HG03045 (cell line): ENCODE measurements around the gene ARL6IP1.
"Not testable (repeated sequence)": the region's sequence is repeated elsewhere in the genome, so short reads cannot be mapped to it uniquely, and the experiment has no call there.

Experiments used
- ATAC-seq: cut with Tn5 transposase; IDR thresholded peaks from one replicate; pipeline ENCODE4 v1.9.1; 2021; ENCODE audit warnings: mild to moderate bottlenecking, moderate library complexity; ENCODE audit not compliant: unreplicated experiment

Gene ARL6IP1

GRCh38 chr16:18762713-18763112, 38.6 kb downstream of the ARL6IP1 start:
- peak; percentile 66 for ATAC-seq

GRCh38 chr16:18759598-18760520, 41.5 kb downstream of the ARL6IP1 start:
- ATAC-seq = not testable (repeated sequence)

DNA sequence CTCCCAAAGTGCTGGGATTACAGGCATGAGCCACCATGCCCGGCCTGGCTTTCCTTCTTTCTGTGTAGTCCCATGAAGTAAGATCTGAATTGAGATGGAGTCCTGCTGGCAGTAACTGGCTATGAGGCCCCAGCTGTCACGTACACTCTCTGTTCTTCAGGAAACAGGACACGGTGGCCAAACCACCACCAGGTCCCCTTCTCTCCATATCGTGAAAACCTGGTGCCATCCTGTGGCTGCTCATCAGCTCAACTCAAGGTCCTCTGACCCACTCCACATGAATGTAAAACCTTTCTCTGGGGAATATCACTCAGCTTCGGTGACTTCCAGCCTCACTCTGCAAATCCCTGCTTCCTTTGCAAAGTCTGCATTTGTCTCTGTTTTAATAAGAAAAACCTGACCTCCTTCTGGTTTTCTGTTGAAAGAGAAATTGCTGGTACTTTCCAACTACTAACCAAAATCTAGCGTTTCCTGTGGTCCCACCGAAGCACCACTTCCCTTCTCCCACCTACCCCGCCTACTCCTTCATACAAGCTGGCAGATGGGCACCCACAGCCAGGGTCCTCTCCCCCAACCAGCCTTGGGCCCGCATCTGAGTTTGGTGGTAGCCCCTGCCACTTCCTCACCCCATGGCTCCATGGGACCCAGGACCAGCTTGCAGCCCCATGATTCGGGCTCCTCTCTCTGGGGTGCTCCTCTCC, 43.2 kb downstream of the ARL6IP1 start:
- ATAC-seq = peak; percentile 47

DNA sequence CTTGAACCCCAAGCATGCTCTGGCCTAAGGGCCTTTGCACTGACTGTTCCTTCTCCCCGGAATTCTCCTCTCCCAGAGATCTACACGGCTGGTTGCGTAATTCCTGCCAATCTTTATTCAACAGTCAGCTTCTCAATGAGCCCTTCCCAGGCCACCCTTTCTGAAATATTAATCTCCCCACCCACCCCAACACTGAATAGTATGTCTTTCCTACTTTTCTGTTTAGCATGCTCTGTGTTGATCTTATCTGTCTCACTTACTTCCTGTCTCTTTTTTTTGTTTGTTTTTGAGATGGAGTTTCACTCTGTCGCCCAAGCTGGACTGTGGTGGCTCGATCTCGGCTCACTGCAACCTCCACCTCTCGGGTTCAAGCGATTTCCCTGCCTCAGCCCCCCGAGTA, 44.7 kb downstream of the ARL6IP1 start:
- not testable (repeated sequence) for ATAC-seq

GRCh38 chr16:18742870-18743269, 58.5 kb downstream of the ARL6IP1 start:
- not testable (repeated sequence) for ATAC-seq
